ENCODE measurements around the gene TRA2B.

GRCh38 chr3:185930393-185931107 lies 7.3 kb downstream of the TRA2B start:
- TF ChIP-seq CTCF (IDR thresholded peaks at IDR 0.05 in 8 of 11, conservative IDR thresholded peaks at IDR 0.05 in 3 of 11), result no peak
- TF ChIP-seq POLR2AphosphoS5 (IDR thresholded peaks at IDR 0.05), result no peak
- TF ChIP-seq POLR2A (IDR thresholded peaks at IDR 0.05), result no peak
